NK-92 treated with Interleukin-12 subunit alpha and Interleukin-12 subunit beta, amount 100 ng/mL, for 24 hours (cell line): Measurements from ENCODE around the gene DAW1.

Source experiments
- DNase-seq: peaks from one replicate; lab custom pipeline; 2025; lab: John Stamatoyannopoulos, UW

Gene DAW1

GRCh38 chr2:227862227-227862740 lies 9.1 kb upstream of the DAW1 start:
- DNase-seq: no peak

GRCh38 chr2:227862741-227863588 lies 8.5 kb upstream of the DAW1 start:
- no peak for DNase-seq

GRCh38 chr2:227864161-227864756 lies 7.2 kb upstream of the DAW1 start:
- no peak for DNase-seq

- DNase-seq: no peak
Observed at GRCh38 chr2:227865291-227865690, 6.1 kb upstream of the DAW1 start.

- no peak for DNase-seq
Observed at GRCh38 chr2:227867386-227867785, 4.0 kb upstream of the DAW1 start.

- no peak for DNase-seq
Observed at GRCh38 chr2:227870710-227871374, 589 bp upstream of the DAW1 start.

- no peak for DNase-seq
Observed at GRCh38 chr2:227872676-227873075, 1.2 kb downstream of the DAW1 start.

- no peak for DNase-seq
Observed at GRCh38 chr2:227876300-227876801, 4.9 kb downstream of the DAW1 start.

GRCh38 chr2:227877421-227878310 lies 6.2 kb downstream of the DAW1 start:
- DNase-seq: no peak

- no peak for DNase-seq
Observed at GRCh38 chr2:227880460-227880859, 9.0 kb downstream of the DAW1 start.

GRCh38 chr2:227881866-227882517 lies 10.6 kb downstream of the DAW1 start:
- no peak for DNase-seq

- DNase-seq: no peak
Observed at GRCh38 chr2:227884511-227884947, 13.1 kb downstream of the DAW1 start.

GRCh38 chr2:227886149-227886548 lies 14.7 kb downstream of the DAW1 start:
- DNase-seq: no peak

GRCh38 chr2:227888289-227888688 lies 16.9 kb downstream of the DAW1 start:
- DNase-seq: no peak

- no peak for DNase-seq
Observed at GRCh38 chr2:227889336-227889735, 17.9 kb downstream of the DAW1 start.

- DNase-seq: no peak
Observed at GRCh38 chr2:227890495-227891079, 19.2 kb downstream of the DAW1 start.

GRCh38 chr2:227891673-227892072 lies 20.2 kb downstream of the DAW1 start:
- DNase-seq: no peak

- no peak for DNase-seq
Observed at GRCh38 chr2:227903381-227903780, 31.9 kb downstream of the DAW1 start.

- no peak for DNase-seq
Observed at GRCh38 chr2:227906991-227907390, 35.6 kb downstream of the DAW1 start.

GRCh38 chr2:227908266-227909054 lies 37.0 kb downstream of the DAW1 start:
- DNase-seq: no peak
